ENCODE data around the gene MARCHF5. TPM values are rescaled to one million over a fixed set of nuclear protein-coding genes. Genes with fewer than 3 reads are reported as not detected.

Gene MARCHF5
- total RNA-seq, 1 donor from 2014 or later: 52.1 TPM

DNA sequence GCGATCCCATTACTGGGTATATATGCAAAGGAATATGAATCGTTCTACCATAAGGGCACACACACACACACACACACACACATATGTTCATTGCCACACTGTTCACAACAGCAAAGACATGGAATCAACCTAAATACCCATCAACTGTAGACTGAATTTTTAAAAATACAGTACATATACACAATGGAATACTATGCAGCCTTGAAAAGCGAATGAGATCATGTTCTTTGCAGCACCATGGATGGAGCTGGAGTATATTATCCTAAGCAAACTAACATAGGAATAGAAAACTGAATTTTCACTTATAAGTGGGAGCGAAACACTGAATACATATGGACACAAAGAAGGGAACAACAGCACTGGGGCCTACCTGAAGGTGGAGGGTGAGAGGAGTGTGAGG lies 72.5 kb downstream of the MARCHF5 start:
- H3K4me1 ChIP-seq (ENCODE audit: insufficient read depth, low read length): no peaks in the 10 kb centered on the region
- no peak overlapping the region for H3K4me2 ChIP-seq (ENCODE audit: low read length)
- no peaks in the 10 kb centered on the region for H3K27me3 ChIP-seq (ENCODE audit: insufficient read depth, low read length)
- TF ChIP-seq EZH2 (IDR thresholded peaks at IDR 0.05; ENCODE audit: insufficient read depth, low read length) (no peak), CTCF (IDR thresholded peaks at IDR 0.05; ENCODE audit: insufficient read depth, low read depth, low read length) (no peak)
- Mint-ChIP-seq H3K9me3 (ENCODE audit: unreplicated experiment) (no peaks in the 10 kb centered on the region), H3K27ac (ENCODE audit: unreplicated experiment) (no peak overlapping the region), H3K4me3 (ENCODE audit: unreplicated experiment) (no peak overlapping the region), H3K27me3 (ENCODE audit: low read depth, unreplicated experiment) (peaks cover 6% of the 10 kb centered on the region), H3K4me1 (ENCODE audit: low read depth, unreplicated experiment) (no peaks in the 10 kb centered on the region), H3K36me3 (ENCODE audit: low read depth, unreplicated experiment) (no peaks in the 10 kb centered on the region)
- no peak overlapping the region for H3K9ac ChIP-seq (ENCODE audit: low read length)
- DNase-seq (ENCODE audit: low read depth): no peak
- H3K27ac ChIP-seq (ENCODE audit: low read depth, low read length): no peak overlapping the region
- H3K79me2 ChIP-seq (ENCODE audit: insufficient read depth, low read length): no peaks in the 10 kb centered on the region
- no peak overlapping the region for H2AFZ ChIP-seq (ENCODE audit: low read depth, low read length)
- no peaks in the 10 kb centered on the region for H3K36me3 ChIP-seq (ENCODE audit: insufficient read depth, low read length)
- H3K4me3 ChIP-seq (ENCODE audit: insufficient read depth, low read depth, low read length): no peak overlapping the region
- no peaks in the 10 kb centered on the region for H4K20me1 ChIP-seq (ENCODE audit: insufficient read depth, low read length)
- no peaks in the 10 kb centered on the region for H3K9me3 ChIP-seq (ENCODE audit: insufficient read depth, low read depth, low read length)
- no peak for FAIRE-seq

DNA sequence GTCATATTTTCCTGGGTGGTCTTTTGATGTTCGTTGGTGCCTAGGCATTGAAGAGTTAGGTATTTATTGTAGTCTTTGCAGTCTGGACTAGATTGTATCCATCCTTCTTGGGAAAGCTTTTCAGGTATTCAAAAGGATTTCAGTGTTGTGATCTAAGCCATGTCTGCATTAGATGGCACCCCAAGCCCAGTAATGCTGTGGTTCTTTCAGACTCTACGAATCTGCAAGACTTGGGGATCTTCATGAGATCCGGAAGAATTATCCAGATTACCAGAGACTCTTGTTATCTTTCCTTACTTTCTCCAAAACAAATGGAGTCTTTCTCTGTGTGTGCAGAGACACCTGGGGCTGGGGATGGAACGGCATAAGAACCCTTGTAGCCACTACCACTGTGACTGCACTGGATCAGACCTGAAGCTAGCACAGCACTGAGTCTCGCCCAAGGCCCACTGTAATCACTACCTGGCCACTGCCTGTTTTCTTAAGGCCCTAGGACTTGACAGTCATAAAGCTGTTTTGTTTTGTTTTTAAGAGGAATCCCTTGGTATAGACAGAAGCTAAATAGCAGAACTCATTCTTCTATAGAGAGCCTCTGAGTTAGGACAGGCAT lies 75.5 kb downstream of the MARCHF5 start:
- TF ChIP-seq CTCF (IDR thresholded peaks at IDR 0.05; ENCODE audit: insufficient read depth, low read depth, low read length) (no peak), EZH2 (IDR thresholded peaks at IDR 0.05; ENCODE audit: insufficient read depth, low read length) (no peak)
- no peaks in the 10 kb centered on the region for H3K4me1 ChIP-seq (ENCODE audit: insufficient read depth, low read length)
- no peak for DNase-seq (ENCODE audit: low read depth)
- H2AFZ ChIP-seq (ENCODE audit: low read depth, low read length): no peak overlapping the region
- no peak overlapping the region for H3K27ac ChIP-seq (ENCODE audit: low read depth, low read length)
- no peaks in the 10 kb centered on the region for H3K36me3 Mint-ChIP-seq (ENCODE audit: low read depth, unreplicated experiment)
- no peaks in the 10 kb centered on the region for H4K20me1 ChIP-seq (ENCODE audit: insufficient read depth, low read length)
- no peak overlapping the region for H3K27ac Mint-ChIP-seq (ENCODE audit: unreplicated experiment)
- H3K4me2 ChIP-seq (ENCODE audit: low read length): no peak overlapping the region
- H3K79me2 ChIP-seq (ENCODE audit: insufficient read depth, low read length): no peaks in the 10 kb centered on the region
- H3K36me3 ChIP-seq (ENCODE audit: insufficient read depth, low read length): no peaks in the 10 kb centered on the region
- peaks cover 6% of the 10 kb centered on the region for H3K27me3 Mint-ChIP-seq (ENCODE audit: low read depth, unreplicated experiment)
- H3K9me3 ChIP-seq (ENCODE audit: insufficient read depth, low read depth, low read length): no peaks in the 10 kb centered on the region
- H3K4me3 ChIP-seq (ENCODE audit: insufficient read depth, low read depth, low read length): no peak overlapping the region
- no peaks in the 10 kb centered on the region for H3K27me3 ChIP-seq (ENCODE audit: insufficient read depth, low read length)
- no peaks in the 10 kb centered on the region for H3K9me3 Mint-ChIP-seq (ENCODE audit: unreplicated experiment)
- no peak overlapping the region for H3K9ac ChIP-seq (ENCODE audit: low read length)
- no peak overlapping the region for H3K4me3 Mint-ChIP-seq (ENCODE audit: unreplicated experiment)
- FAIRE-seq: no peak
- no peaks in the 10 kb centered on the region for H3K4me1 Mint-ChIP-seq (ENCODE audit: low read depth, unreplicated experiment)

- H2AFZ ChIP-seq (ENCODE audit: low read depth, low read length): no peak overlapping the region
These were observed 87.0 kb downstream of the MARCHF5 start for GRCh38 chr10:92377962-92378361.

More at GRCh38 chr10:92377962-92378361, 87.0 kb downstream of the MARCHF5 start:
- Histone ChIP-seq H3K36me3 (ENCODE audit: insufficient read depth, low read length) (no peaks in the 10 kb centered on the region), H3K27ac (ENCODE audit: low read depth, low read length) (no peak overlapping the region), H3K9ac (ENCODE audit: low read length) (no peak overlapping the region), H3K4me3 (ENCODE audit: insufficient read depth, low read depth, low read length) (no peak overlapping the region), H3K9me3 (ENCODE audit: insufficient read depth, low read depth, low read length) (no peaks in the 10 kb centered on the region), H3K4me2 (ENCODE audit: low read length) (no peak overlapping the region), H4K20me1 (ENCODE audit: insufficient read depth, low read length) (no peaks in the 10 kb centered on the region), H3K4me1 (ENCODE audit: insufficient read depth, low read length) (no peaks in the 10 kb centered on the region), H3K79me2 (ENCODE audit: insufficient read depth, low read length) (no peaks in the 10 kb centered on the region), H3K27me3 (ENCODE audit: insufficient read depth, low read length) (peaks cover 7% of the 10 kb centered on the region)
- no peak for FAIRE-seq
- H3K4me1 Mint-ChIP-seq (ENCODE audit: low read depth, unreplicated experiment): no peaks in the 10 kb centered on the region
- no peak for DNase-seq (ENCODE audit: low read depth)
- no peaks in the 10 kb centered on the region for H3K9me3 Mint-ChIP-seq (ENCODE audit: unreplicated experiment)
- no peak overlapping the region for H3K27ac Mint-ChIP-seq (ENCODE audit: unreplicated experiment)
- H3K4me3 Mint-ChIP-seq (ENCODE audit: unreplicated experiment): no peak overlapping the region
- H3K27me3 Mint-ChIP-seq (ENCODE audit: low read depth, unreplicated experiment): peaks cover 8% of the 10 kb centered on the region
- TF ChIP-seq EZH2 (IDR thresholded peaks at IDR 0.05; ENCODE audit: insufficient read depth, low read length) (no peak), CTCF (IDR thresholded peaks at IDR 0.05; ENCODE audit: insufficient read depth, low read depth, low read length) (no peak)
- no peaks in the 10 kb centered on the region for H3K36me3 Mint-ChIP-seq (ENCODE audit: low read depth, unreplicated experiment)

All from astrocyte (in vitro differentiated cells and primary cell).